ENCODE results near the gene BYSL.
A peak's percentile ranks its signal among the peaks of the same experiment; 100 is the strongest.

Gene BYSL

GRCh38 chr6:41931792-41932191 lies 10.5 kb downstream of the BYSL start:
- H3K4me3 ChIP-seq (ENCODE audit: low read depth, low read length): no peak overlapping the region
- DNase-seq (ENCODE audit: low read depth): no peak
- TF ChIP-seq CTCF (conservative IDR thresholded peaks at IDR 0.05; ENCODE audit: low read depth, low read length): no peak

- H3K4me3 ChIP-seq (ENCODE audit: low read depth, low read length): no peak overlapping the region
- no peak for DNase-seq (ENCODE audit: low read depth)
- TF ChIP-seq CTCF (conservative IDR thresholded peaks at IDR 0.05; ENCODE audit: low read depth, low read length): no peak
Measured at GRCh38 chr6:41932378-41932777, 11.1 kb downstream of the BYSL start.

- DNase-seq (ENCODE audit: low read depth): no peak
- H3K4me3 ChIP-seq (ENCODE audit: low read depth, low read length): no peak overlapping the region
- TF ChIP-seq CTCF (conservative IDR thresholded peaks at IDR 0.05; ENCODE audit: low read depth, low read length): no peak
Measured at GRCh38 chr6:41934278-41935192, 13.2 kb downstream of the BYSL start.

GRCh38 chr6:41935193-41935574 lies 13.9 kb downstream of the BYSL start:
- no peak overlapping the region for H3K4me3 ChIP-seq (ENCODE audit: low read depth, low read length)
- DNase-seq (ENCODE audit: low read depth): no peak
- TF ChIP-seq CTCF (conservative IDR thresholded peaks at IDR 0.05; ENCODE audit: low read depth, low read length): no peak

GRCh38 chr6:41935685-41936072 lies 14.4 kb downstream of the BYSL start:
- TF ChIP-seq CTCF (conservative IDR thresholded peaks at IDR 0.05; ENCODE audit: low read depth, low read length): no peak
- H3K4me3 ChIP-seq (ENCODE audit: low read depth, low read length): no peak overlapping the region

GRCh38 chr6:41936073-41936837 lies 15.0 kb downstream of the BYSL start:
- DNase-seq (ENCODE audit: low read depth): peak; percentile 95
- TF ChIP-seq CTCF (conservative IDR thresholded peaks at IDR 0.05; ENCODE audit: low read depth, low read length): peak; percentile 94
- H3K4me3 ChIP-seq (ENCODE audit: low read depth, low read length): no peak overlapping the region

More at GRCh38 chr6:41935685-41936072, 14.4 kb downstream of the BYSL start:
- DNase-seq (ENCODE audit: low read depth): no peak

Measured in choroid plexus epithelial cell (primary cell).